Suprapubic skin (tissue), 4 donors: ENCODE data around the gene DTL. TPM values are rescaled to one million over a fixed set of nuclear protein-coding genes. Genes with fewer than 3 reads are reported as not detected.
"Not testable (repeated sequence)": the region's sequence is repeated elsewhere in the genome, so short reads cannot be mapped to it uniquely, and the experiment has no call there.

Experiments
- DNase-seq, 2 donors: peaks; one replicate each; pipeline ENCODE4 v3.0.0-alpha.2; 2019; ENCODE audit warnings: low spot score in 2 of 2
- H3K27ac ChIP-seq: fragments of 200-600 bp; sonication (generic); one replicate; pipeline ENCODE4 v1.5.1; 2019
- H3K27me3 ChIP-seq: fragments of 200-600 bp; sonication (generic); one replicate; pipeline ENCODE4 v1.5.1; 2019
- H3K36me3 ChIP-seq: fragments of 200-600 bp; sonication (generic); one replicate; pipeline ENCODE4 v1.5.1; 2019
- H3K4me1 ChIP-seq: fragments of 200-600 bp; sonication (generic); one replicate; pipeline ENCODE4 v1.5.1; 2019
- H3K4me3 ChIP-seq: fragments of 200-600 bp; sonication (generic); one replicate; pipeline ENCODE4 v1.5.1; 2019; ENCODE audit warnings: mild to moderate bottlenecking
- H3K9me3 ChIP-seq: fragments of 200-600 bp; sonication (generic); one replicate; pipeline ENCODE4 v1.5.1; 2019
- EP300 ChIP-seq: sonication (generic); formaldehyde crosslinking; IDR thresholded peaks from one replicate; pipeline ENCODE4 v1.6.1; 2017; ENCODE audit warnings: antibody characterized with exemption
- POLR2A ChIP-seq, 2 donors: fragments of 450-650 bp; IDR thresholded peaks; one replicate each; pipeline ENCODE4 v1.6.1; 2017; ENCODE audit warnings: antibody characterized with exemption in 2 of 2, mild to moderate bottlenecking in 2 of 2, moderate library complexity in 2 of 2
- POLR2AphosphoS5 ChIP-seq, 3 donors: sonication (generic); formaldehyde crosslinking; IDR thresholded peaks; one replicate each; pipeline ENCODE4 v1.6.1; 2017; ENCODE audit warnings: antibody characterized with exemption in 3 of 3
- WGBS: methylation state at CpG from one replicate; pipeline ENCODE4 v1.1.5; 2018; 5-methylcytosine and 5-hydroxymethylcytosine counted together
- total RNA-seq, 4 donors: library from RNA; depleted of rRNA; stranded (reverse); fragments of >200 nt; gene quantifications; one replicate each; pipeline ENCODE4 v1.1.0, GENCODE V29; 2016
- TF ChIP-seq, protein P1 (sequence below), 2 donors: fragments of 200-600 bp in 1 of 2; fragments of 450-650 bp in 1 of 2; sonication (generic) in 1 of 2; IDR thresholded peaks; one replicate each; pipeline ENCODE4 v1.5.1; 2016 to 2019; ENCODE audit warnings: antibody characterized with exemption in 2 of 2, mild to moderate bottlenecking in 1 of 2, moderate library complexity in 1 of 2

The DTL gene, protein sequence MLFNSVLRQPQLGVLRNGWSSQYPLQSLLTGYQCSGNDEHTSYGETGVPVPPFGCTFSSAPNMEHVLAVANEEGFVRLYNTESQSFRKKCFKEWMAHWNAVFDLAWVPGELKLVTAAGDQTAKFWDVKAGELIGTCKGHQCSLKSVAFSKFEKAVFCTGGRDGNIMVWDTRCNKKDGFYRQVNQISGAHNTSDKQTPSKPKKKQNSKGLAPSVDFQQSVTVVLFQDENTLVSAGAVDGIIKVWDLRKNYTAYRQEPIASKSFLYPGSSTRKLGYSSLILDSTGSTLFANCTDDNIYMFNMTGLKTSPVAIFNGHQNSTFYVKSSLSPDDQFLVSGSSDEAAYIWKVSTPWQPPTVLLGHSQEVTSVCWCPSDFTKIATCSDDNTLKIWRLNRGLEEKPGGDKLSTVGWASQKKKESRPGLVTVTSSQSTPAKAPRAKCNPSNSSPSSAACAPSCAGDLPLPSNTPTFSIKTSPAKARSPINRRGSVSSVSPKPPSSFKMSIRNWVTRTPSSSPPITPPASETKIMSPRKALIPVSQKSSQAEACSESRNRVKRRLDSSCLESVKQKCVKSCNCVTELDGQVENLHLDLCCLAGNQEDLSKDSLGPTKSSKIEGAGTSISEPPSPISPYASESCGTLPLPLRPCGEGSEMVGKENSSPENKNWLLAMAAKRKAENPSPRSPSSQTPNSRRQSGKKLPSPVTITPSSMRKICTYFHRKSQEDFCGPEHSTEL
- total RNA-seq, result 1 to 10 TPM in 3 of 4 donors, under 1 TPM in 1; 0.89 to 7.1 (median 4.4) TPM

DNA sequence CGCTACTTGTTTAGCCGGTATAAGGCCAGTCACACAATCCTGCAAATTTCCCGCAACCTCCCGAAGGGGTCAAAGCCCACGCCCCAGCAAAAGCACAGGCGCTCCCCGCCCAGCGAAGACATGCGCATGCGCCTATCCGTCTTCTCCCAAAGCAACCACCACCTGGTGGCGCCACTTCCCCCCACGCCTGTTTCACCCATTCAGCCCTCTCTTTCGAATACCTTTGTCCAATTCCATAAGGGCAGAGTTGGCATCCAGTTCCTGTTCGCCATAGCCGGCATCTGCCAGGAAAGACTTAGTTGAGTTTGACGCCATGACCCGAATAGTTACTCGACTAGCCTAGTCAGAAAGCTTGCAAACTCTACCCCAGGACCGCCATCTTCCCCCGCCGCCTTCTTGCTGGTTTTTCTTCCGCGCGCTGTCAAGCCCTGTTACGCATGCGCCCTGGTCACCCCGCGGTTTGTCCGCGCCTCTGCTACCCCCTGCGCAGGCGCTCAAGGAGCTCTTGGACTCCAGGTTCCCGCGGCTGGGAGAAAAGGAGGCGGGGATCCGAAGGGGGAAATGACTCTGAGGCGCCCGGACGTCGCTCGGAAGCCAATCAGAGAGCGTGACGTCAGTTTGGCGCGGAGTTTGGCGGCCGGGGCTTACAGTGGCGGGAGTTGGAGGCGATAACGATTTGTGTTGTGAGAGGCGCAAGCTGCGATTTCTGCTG, at the start of gene DTL, which contains the start of gene INTS7:
DTL (plus strand) TSS at position 626 of the 712 bp plus-strand sequence. CDS start 143 bp downstream, outside the sequence.
INTS7 (minus strand) TSS at position 435 of the 712 bp plus-strand sequence; CDS start at position 315, 120 bp downstream.
- WGBS, result under 1% methylated on average over 53 of the region's 53 CpGs
- Histone ChIP-seq H3K4me3 (peak within 1 kb of the TSS; percentile 70), H3K4me1 (peaks cover 43% of the 10 kb centered on the region), H3K9me3 (no peaks in the 10 kb centered on the region), H3K27ac (peak within 1 kb of the TSS; percentile 85), H3K27me3 (no peaks in the 10 kb centered on the region), H3K36me3 (no peaks in the 10 kb centered on the region)
- DNase-seq, result peak; percentile 99
- TF ChIP-seq, protein P1, sequence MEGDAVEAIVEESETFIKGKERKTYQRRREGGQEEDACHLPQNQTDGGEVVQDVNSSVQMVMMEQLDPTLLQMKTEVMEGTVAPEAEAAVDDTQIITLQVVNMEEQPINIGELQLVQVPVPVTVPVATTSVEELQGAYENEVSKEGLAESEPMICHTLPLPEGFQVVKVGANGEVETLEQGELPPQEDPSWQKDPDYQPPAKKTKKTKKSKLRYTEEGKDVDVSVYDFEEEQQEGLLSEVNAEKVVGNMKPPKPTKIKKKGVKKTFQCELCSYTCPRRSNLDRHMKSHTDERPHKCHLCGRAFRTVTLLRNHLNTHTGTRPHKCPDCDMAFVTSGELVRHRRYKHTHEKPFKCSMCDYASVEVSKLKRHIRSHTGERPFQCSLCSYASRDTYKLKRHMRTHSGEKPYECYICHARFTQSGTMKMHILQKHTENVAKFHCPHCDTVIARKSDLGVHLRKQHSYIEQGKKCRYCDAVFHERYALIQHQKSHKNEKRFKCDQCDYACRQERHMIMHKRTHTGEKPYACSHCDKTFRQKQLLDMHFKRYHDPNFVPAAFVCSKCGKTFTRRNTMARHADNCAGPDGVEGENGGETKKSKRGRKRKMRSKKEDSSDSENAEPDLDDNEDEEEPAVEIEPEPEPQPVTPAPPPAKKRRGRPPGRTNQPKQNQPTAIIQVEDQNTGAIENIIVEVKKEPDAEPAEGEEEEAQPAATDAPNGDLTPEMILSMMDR (IDR thresholded peaks at IDR 0.05), result peak; percentile 86 to 96
- TF ChIP-seq POLR2AphosphoS5 (IDR thresholded peaks at IDR 0.05) (peak in 2 of 3 donors; percentile 27 to 34), EP300 (no peak), POLR2A (IDR thresholded peaks at IDR 0.05) (peak in 1 of 2 donors; percentile 33)

DNA sequence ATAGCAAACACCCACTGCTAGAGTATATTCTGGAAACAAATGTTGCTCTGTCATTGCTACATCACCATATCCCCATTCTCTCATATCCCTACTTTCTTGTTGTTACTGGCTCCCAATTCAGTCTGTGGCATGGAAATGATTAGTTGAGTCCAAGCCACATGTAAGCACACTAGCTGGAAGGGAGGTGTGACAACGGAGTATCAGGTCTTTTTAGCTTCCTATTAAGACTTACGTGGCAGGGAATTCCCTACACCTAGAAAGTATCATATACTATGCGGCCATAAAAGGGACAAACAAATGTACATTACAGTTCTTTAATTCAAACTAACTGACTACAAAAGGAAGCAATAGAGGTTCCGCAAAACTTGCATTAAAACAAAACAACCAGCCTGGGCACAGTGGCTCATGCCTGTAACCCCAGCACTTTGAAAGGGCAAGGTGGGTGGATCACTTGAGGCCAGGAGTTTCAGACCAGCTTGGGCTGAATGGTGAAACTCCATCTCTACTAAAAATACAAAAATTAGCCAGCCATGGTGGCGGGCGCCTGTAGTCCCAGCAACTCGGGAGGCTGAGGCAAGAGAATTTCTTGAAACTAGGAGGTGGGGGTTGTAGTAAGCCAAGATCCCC, 48.8 kb upstream of the DTL start:
- TF ChIP-seq POLR2A (IDR thresholded peaks at IDR 0.05), result no peak
- TF ChIP-seq, protein P1 (IDR thresholded peaks at IDR 0.05), result no peak
- TF ChIP-seq EP300, result no peak
- no peak for TF ChIP-seq POLR2AphosphoS5 (IDR thresholded peaks at IDR 0.05)
- no peaks in the 10 kb centered on the region for H3K4me1 ChIP-seq
- 96% methylated on average over 7 of the region's 7 CpGs for WGBS
- H3K36me3 ChIP-seq, result peaks cover 27% of the 10 kb centered on the region
- DNase-seq, result no peak
- H3K9me3 ChIP-seq, result no peaks in the 10 kb centered on the region
- no peaks in the 10 kb centered on the region for H3K27me3 ChIP-seq
- H3K4me3 ChIP-seq, result no peak overlapping the region
- H3K27ac ChIP-seq, result no peak overlapping the region

DNA sequence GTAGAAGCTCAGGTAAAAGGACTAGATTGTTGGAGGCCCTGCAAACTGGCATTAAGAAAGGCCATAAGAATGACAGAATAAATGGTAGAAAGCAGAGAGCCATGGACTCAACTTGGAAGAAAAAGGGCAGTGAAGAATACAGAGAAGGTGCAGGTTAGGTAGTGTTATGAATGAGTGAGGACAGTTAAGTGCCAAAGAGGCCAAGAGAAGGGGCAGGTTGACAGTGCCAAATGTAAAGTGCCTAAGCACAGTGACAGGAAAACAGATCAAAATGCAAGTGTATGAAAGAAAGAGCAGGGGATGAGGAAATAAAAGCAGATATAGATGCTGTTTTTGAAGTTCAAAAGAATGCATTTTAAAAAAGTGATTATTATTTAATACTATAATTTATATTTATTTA, 43.9 kb upstream of the DTL start:
- H3K4me1 ChIP-seq, result no peaks in the 10 kb centered on the region
- H3K27ac ChIP-seq, result no peak overlapping the region
- H3K36me3 ChIP-seq, result peaks cover 10% of the 10 kb centered on the region
- DNase-seq, result no peak
- no peaks in the 10 kb centered on the region for H3K9me3 ChIP-seq
- TF ChIP-seq, protein P1 (IDR thresholded peaks at IDR 0.05), result no peak
- TF ChIP-seq POLR2AphosphoS5 (IDR thresholded peaks at IDR 0.05) (no peak), EP300 (no peak), POLR2A (IDR thresholded peaks at IDR 0.05) (no peak)
- H3K4me3 ChIP-seq, result no peak overlapping the region
- H3K27me3 ChIP-seq, result no peaks in the 10 kb centered on the region

DNA sequence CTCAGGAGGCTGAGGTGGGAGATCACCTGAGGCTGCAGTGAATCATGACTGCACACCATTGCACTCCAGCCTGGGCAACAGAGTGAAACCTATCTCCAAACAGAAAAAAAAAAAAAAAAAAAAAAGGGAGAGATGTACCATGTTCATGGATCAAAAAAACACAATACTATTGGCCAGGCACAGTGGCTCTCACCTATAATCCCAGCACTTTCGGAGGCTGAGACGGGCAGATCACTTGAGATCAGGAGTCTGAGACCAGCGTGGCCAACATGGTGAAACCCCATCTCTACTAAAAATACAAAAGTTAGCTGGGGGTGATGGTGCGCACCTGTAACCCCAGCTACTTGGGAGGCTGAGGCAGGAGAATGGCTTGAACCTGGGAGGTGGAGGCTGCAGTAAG, 38.1 kb upstream of the DTL start:
- H3K4me3 ChIP-seq, DNase-seq, H3K4me1 ChIP-seq, H3K9me3 ChIP-seq, H3K27ac ChIP-seq, H3K27me3 ChIP-seq: not testable (repeated sequence)
- 97% methylated on average over 4 of the region's 4 CpGs for WGBS
- H3K36me3 ChIP-seq, result peaks cover 18% of the 10 kb centered on the region

DNA sequence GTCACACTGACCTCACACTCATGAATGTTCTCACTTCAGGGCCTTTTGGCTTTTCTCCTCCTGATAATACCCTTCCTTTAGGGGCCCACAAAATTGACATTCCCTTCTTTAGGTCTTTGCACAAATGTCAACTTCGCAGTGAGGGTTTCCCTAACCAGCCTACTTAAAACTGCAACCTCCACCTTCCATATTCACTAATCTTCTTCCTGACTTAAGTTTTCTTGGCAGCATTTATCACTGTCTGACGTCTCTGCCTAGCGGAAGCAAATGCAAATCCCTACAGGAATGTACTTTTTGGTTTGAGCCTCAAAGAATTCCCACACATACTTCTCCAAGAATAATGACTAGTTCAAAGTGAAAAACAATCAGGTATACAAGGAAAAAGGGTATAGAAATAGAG, 33.0 kb upstream of the DTL start:
- no peak for TF ChIP-seq POLR2A (IDR thresholded peaks at IDR 0.05)
- TF ChIP-seq, protein P1 (IDR thresholded peaks at IDR 0.05), result no peak
- TF ChIP-seq EP300, result no peak
- TF ChIP-seq POLR2AphosphoS5 (IDR thresholded peaks at IDR 0.05), result no peak
- H3K4me1 ChIP-seq, result no peaks in the 10 kb centered on the region
- no peak for DNase-seq
- H3K27me3 ChIP-seq, result no peaks in the 10 kb centered on the region
- H3K36me3 ChIP-seq, result peaks cover 32% of the 10 kb centered on the region
- no peaks in the 10 kb centered on the region for H3K9me3 ChIP-seq
- H3K4me3 ChIP-seq, result no peak overlapping the region
- 87% methylated on average over 3 of the region's 3 CpGs for WGBS
- H3K27ac ChIP-seq, result no peak overlapping the region
